ENCODE measurements around the gene CNP.

CNP gene

GRCh38 chr17:41988418-41988817, 21.8 kb downstream of the CNP start:
- H3K27me3 ChIP-seq (ENCODE audit: insufficient read depth, poor library complexity, severe bottlenecking), result no peaks in the 10 kb centered on the region
- H3K4me1 ChIP-seq (ENCODE audit: insufficient read depth, poor library complexity, severe bottlenecking), result no peaks in the 10 kb centered on the region
- peaks cover 96% of the 10 kb centered on the region for H3K36me3 ChIP-seq (ENCODE audit: low read depth)
- no peak for TF ChIP-seq CTCF (IDR thresholded peaks at IDR 0.05; ENCODE audit: poor library complexity, severe bottlenecking)
- no peak overlapping the region for H3K4me3 ChIP-seq (ENCODE audit: severe bottlenecking)
- no peak for DNase-seq (ENCODE audit: low spot score)
- ATAC-seq (ENCODE audit: low read depth), result no peak
- no peaks in the 10 kb centered on the region for H3K9me3 ChIP-seq (ENCODE audit: severe bottlenecking)
- no peak overlapping the region for H3K27ac ChIP-seq (ENCODE audit: poor library complexity, severe bottlenecking)

GRCh38 chr17:41989702-41990419, 23.3 kb downstream of the CNP start:
- H3K27me3 ChIP-seq (ENCODE audit: insufficient read depth, poor library complexity, severe bottlenecking), result no peaks in the 10 kb centered on the region
- no peaks in the 10 kb centered on the region for H3K4me1 ChIP-seq (ENCODE audit: insufficient read depth, poor library complexity, severe bottlenecking)
- H3K36me3 ChIP-seq (ENCODE audit: low read depth), result peaks cover 98% of the 10 kb centered on the region
- no peak overlapping the region for H3K27ac ChIP-seq (ENCODE audit: poor library complexity, severe bottlenecking)
- H3K9me3 ChIP-seq (ENCODE audit: severe bottlenecking), result no peaks in the 10 kb centered on the region
- ATAC-seq (ENCODE audit: low read depth) (no peak), DNase-seq (ENCODE audit: low spot score) (no peak)
- no peak overlapping the region for H3K4me3 ChIP-seq (ENCODE audit: severe bottlenecking)
- TF ChIP-seq CTCF (IDR thresholded peaks at IDR 0.05; ENCODE audit: poor library complexity, severe bottlenecking), result no peak

GRCh38 chr17:41992576-41992975, 26.0 kb downstream of the CNP start:
- no peaks in the 10 kb centered on the region for H3K9me3 ChIP-seq (ENCODE audit: severe bottlenecking)

GRCh38 chr17:41996855-41997164, 30.2 kb downstream of the CNP start:
- no peaks in the 10 kb centered on the region for H3K4me1 ChIP-seq (ENCODE audit: insufficient read depth, poor library complexity, severe bottlenecking)
- H3K36me3 ChIP-seq (ENCODE audit: low read depth), result peaks cover 97% of the 10 kb centered on the region
- H3K27ac ChIP-seq (ENCODE audit: poor library complexity, severe bottlenecking), result no peak overlapping the region
- DNase-seq (ENCODE audit: low spot score) (no peak), ATAC-seq (ENCODE audit: low read depth) (no peak)
- H3K9me3 ChIP-seq (ENCODE audit: severe bottlenecking), result no peaks in the 10 kb centered on the region
- TF ChIP-seq CTCF (IDR thresholded peaks at IDR 0.05; ENCODE audit: poor library complexity, severe bottlenecking), result no peak
- H3K4me3 ChIP-seq (ENCODE audit: severe bottlenecking), result no peak overlapping the region
- H3K27me3 ChIP-seq (ENCODE audit: insufficient read depth, poor library complexity, severe bottlenecking), result no peaks in the 10 kb centered on the region

More at GRCh38 chr17:41992576-41992975, 26.0 kb downstream of the CNP start:
- TF ChIP-seq CTCF (IDR thresholded peaks at IDR 0.05; ENCODE audit: poor library complexity, severe bottlenecking), result no peak
- Histone ChIP-seq H3K27ac (ENCODE audit: poor library complexity, severe bottlenecking) (no peak overlapping the region), H3K4me3 (ENCODE audit: severe bottlenecking) (no peak overlapping the region), H3K36me3 (ENCODE audit: low read depth) (peaks cover 100% of the 10 kb centered on the region), H3K27me3 (ENCODE audit: insufficient read depth, poor library complexity, severe bottlenecking) (no peaks in the 10 kb centered on the region), H3K4me1 (ENCODE audit: insufficient read depth, poor library complexity, severe bottlenecking) (no peaks in the 10 kb centered on the region)
- no peak for ATAC-seq (ENCODE audit: low read depth)
- DNase-seq (ENCODE audit: low spot score), result no peak

- no peak overlapping the region for H3K4me3 ChIP-seq (ENCODE audit: severe bottlenecking)
- no peaks in the 10 kb centered on the region for H3K9me3 ChIP-seq (ENCODE audit: severe bottlenecking)
- peaks cover 4% of the 10 kb centered on the region for H3K4me1 ChIP-seq (ENCODE audit: insufficient read depth, poor library complexity, severe bottlenecking)
- no peaks in the 10 kb centered on the region for H3K27me3 ChIP-seq (ENCODE audit: insufficient read depth, poor library complexity, severe bottlenecking)
- no peak for TF ChIP-seq CTCF (IDR thresholded peaks at IDR 0.05; ENCODE audit: poor library complexity, severe bottlenecking)
- H3K27ac ChIP-seq (ENCODE audit: poor library complexity, severe bottlenecking), result no peak overlapping the region
- ATAC-seq (ENCODE audit: low read depth) (no peak), DNase-seq (ENCODE audit: low spot score) (no peak)
- H3K36me3 ChIP-seq (ENCODE audit: low read depth), result peaks cover 97% of the 10 kb centered on the region
Observed at GRCh38 chr17:41998497-41998896, 31.9 kb downstream of the CNP start.

Data from RWPE2 (cell line).